SK-N-SH (cell line): Measurements from ENCODE around the gene LRCH3. TPM values are rescaled to one million over a fixed set of nuclear protein-coding genes. Genes with fewer than 3 reads are reported as not detected.
"Not testable (repeated sequence)": the region's sequence is repeated elsewhere in the genome, so short reads cannot be mapped to it uniquely, and the experiment has no call there.

Experiments
- CTCF ChIA-PET: fragments of 300-600, 350-600 bp; formaldehyde crosslinking; extraction: SDS; loops from one replicate; lab custom pipeline; 2021; lab: Yijun Ruan, JAX
- POLR2A ChIA-PET: fragments of 350-600 bp; sonication (Branson Sonifier 250); formaldehyde crosslinking; extraction: SDS; loops from one replicate; lab custom pipeline; 2020; ENCODE audit warnings: antibody characterized with exemption, inconsistent platforms; lab: Yijun Ruan, JAX
- DNase-seq: peaks from one replicate; pipeline ENCODE4 v3.0.0; 2012
- H2AFZ ChIP-seq: fragments of 200-600 bp; sonication (generic); 2 replicates; pipeline ENCODE4 v1.8.1; 2016; ENCODE audit warnings: antibody characterized with exemption, mild to moderate bottlenecking, low read depth
- H3F3A ChIP-seq: fragments of 200-600 bp; sonication (generic); replicated peaks from 2 replicates; pipeline ENCODE3; 2016; ENCODE audit warnings: antibody characterized with exemption, mild to moderate bottlenecking; ENCODE audit not compliant: insufficient read depth
- H3K27ac ChIP-seq, 2 experiments: fragments of 200-500 bp in 1 of 2; fragments of 200-600 bp in 1 of 2; sonication (Bioruptor generic) in 1 of 2; sonication (generic), shearing (Covaris generic) in 1 of 2; 2 replicates each; pipeline versions ENCODE4 v1.5.1 to v1.6.1; 2014 to 2016; ENCODE audit warnings: low read depth in 2 of 2, inconsistent platforms in 1 of 2, low read length in 1 of 2, mild to moderate bottlenecking in 1 of 2, mixed read lengths in 1 of 2
- H3K27me3 ChIP-seq: fragments of 200-600 bp; sonication (generic), shearing (Covaris generic); 2 replicates; pipeline ENCODE4 v1.6.1; 2016; ENCODE audit warnings: mixed run types; ENCODE audit not compliant: insufficient read depth
- H3K36me3 ChIP-seq, 2 experiments: fragments of 200-500 bp in 1 of 2; fragments of 200-600 bp in 1 of 2; sonication (Bioruptor generic) in 1 of 2; sonication (generic) in 1 of 2; replicated peaks in 1 of 2; 2 replicates each; pipeline versions ENCODE3 to v1.5.1; 2014 to 2016; ENCODE audit warnings: low read length in 1 of 2, mild to moderate bottlenecking in 1 of 2; ENCODE audit not compliant: insufficient read depth in 2 of 2, control insufficient read depth in 1 of 2
- H3K4me1 ChIP-seq, 2 experiments: fragments of 200-500 bp in 1 of 2; fragments of 200-600 bp in 1 of 2; sonication (Bioruptor generic) in 1 of 2; sonication (generic), shearing (Covaris generic) in 1 of 2; 2 replicates each; pipeline versions ENCODE4 v1.5.1 to v1.6.1; 2014 to 2016; ENCODE audit warnings: low read depth in 1 of 2, low read length in 1 of 2, mixed run types in 1 of 2; ENCODE audit not compliant: insufficient read depth in 2 of 2, control insufficient read depth in 1 of 2
- H3K4me2 ChIP-seq: fragments of 200-600 bp; sonication (generic), shearing (Covaris generic); 2 replicates; pipeline ENCODE4 v1.6.1; 2017; ENCODE audit warnings: mixed run types
- H3K4me3 ChIP-seq, 2 experiments: fragments of 200-500 bp in 1 of 2; fragments of 200-600 bp in 1 of 2; sonication (Bioruptor generic) in 1 of 2; sonication (generic), shearing (Covaris generic) in 1 of 2; 2 replicates each; pipeline versions ENCODE4 v1.5.1 to v1.8.1; 2014 to 2016; ENCODE audit warnings: low read depth in 2 of 2, inconsistent platforms in 1 of 2, low read length in 1 of 2, mild to moderate bottlenecking in 1 of 2, mixed read lengths in 1 of 2, moderate library complexity in 1 of 2
- H3K79me2 ChIP-seq: fragments of 200-600 bp; sonication (generic); 2 replicates; pipeline ENCODE4 v1.8.1; 2017; ENCODE audit warnings: mild to moderate bottlenecking; ENCODE audit not compliant: insufficient read depth
- H3K9ac ChIP-seq: fragments of 200-600 bp; sonication (generic); 2 replicates; pipeline ENCODE4 v1.6.1; 2017; ENCODE audit warnings: mixed run types
- H3K9me2 ChIP-seq: fragments of 200-600 bp; sonication (generic); 2 replicates; pipeline ENCODE4 v1.6.1; 2017; ENCODE audit warnings: mixed run types
- H3K9me3 ChIP-seq: fragments of 200-600 bp; sonication (generic); 2 replicates; pipeline ENCODE4 v1.6.1; 2017; ENCODE audit warnings: mixed run types, mild to moderate bottlenecking, moderate library complexity
- H4K20me1 ChIP-seq: fragments of 200-600 bp; sonication (generic); 2 replicates; pipeline ENCODE4 v1.6.1; 2017; ENCODE audit warnings: mild to moderate bottlenecking, mixed run types; ENCODE audit not compliant: insufficient read depth
- FOXJ3 ChIP-seq: sonication (generic); formaldehyde crosslinking; IDR thresholded peaks from 2 replicates; pipeline ENCODE4 v1.5.1; 2020; ENCODE audit warnings: mild to moderate bottlenecking, missing genetic modification reagents
- IRF3 ChIP-seq: fragments of 150-350 bp; IDR thresholded peaks from 2 replicates; pipeline ENCODE4 v1.6.1; 2016; ENCODE audit warnings: mild to moderate bottlenecking, low read depth, low read length
- MEF2A ChIP-seq: IDR thresholded peaks from 2 replicates; pipeline ENCODE4 v1.4.0; 2012; ENCODE audit warnings: low read depth, borderline replicate concordance
- NFIC ChIP-seq: IDR thresholded peaks from 2 replicates; pipeline ENCODE4 v1.4.0; 2012; ENCODE audit warnings: borderline replicate concordance
- PBX3 ChIP-seq: IDR thresholded peaks from 2 replicates; pipeline ENCODE4; 2012
- RFX5 ChIP-seq: IDR thresholded peaks from 2 replicates; pipeline ENCODE4 v1.6.1; 2012; ENCODE audit warnings: mild to moderate bottlenecking, improper control_type of control experiment, low read length
- TAF1 ChIP-seq: IDR thresholded peaks from 2 replicates; pipeline ENCODE4 v1.6.1; 2012; ENCODE audit warnings: low read depth, mild to moderate bottlenecking, low read length, moderate library complexity, borderline replicate concordance
- TCF12 ChIP-seq: IDR thresholded peaks from 2 replicates; pipeline ENCODE4 v1.4.0; 2012
- USF1 ChIP-seq: IDR thresholded peaks from 2 replicates; pipeline ENCODE4 v1.4.0; 2012; ENCODE audit warnings: low read depth, borderline replicate concordance
- WGBS: methylation state at CpG from one replicate; pipeline ENCODE4 v1.1.6; 2017; ENCODE audit warnings: low lambda C conversion rate; 5-methylcytosine and 5-hydroxymethylcytosine counted together
- polyA plus RNA-seq, 3 experiments: library from polyadenylated mRNA; depleted of rRNA; stranded (reverse); fragments of >200 nt; gene quantifications; 2 replicates each; pipeline ENCODE4 v1.2.3, GENCODE V29; 2012

LRCH3 gene
- polyA plus RNA-seq, 1 of the 3 experiments (the other 2 are of a cell fraction): 22.6 TPM

GRCh38 chr3:197882586-197882985 is 91.5 kb downstream of the LRCH3 start:
- Histone ChIP-seq H3K9ac (no peak overlapping the region), H3K4me2 (no peak overlapping the region), H3K27ac (no peak overlapping the region), H3K79me2 (no peaks in the 10 kb centered on the region), H3K27me3 (no peaks in the 10 kb centered on the region), H3K9me2 (no peaks in the 10 kb centered on the region), H3K9me3 (no peaks in the 10 kb centered on the region), H4K20me1 (no peaks in the 10 kb centered on the region), H3F3A (peaks cover 4% of the 10 kb centered on the region), H3K4me3 (no peak overlapping the region), H3K36me3 (peaks cover 48 to 58% of the 10 kb centered on the region in 2 experiments), H2AFZ (no peak overlapping the region), H3K4me1 (peaks cover 0 to 8% of the 10 kb centered on the region in 2 experiments; a peak in 1 of 4 replicates)
- no peak for TF ChIP-seq NFIC
- no peak for DNase-seq
- ChIA-PET CTCF (interaction anchor here (1.3 kb wide), 1 partner anchor 24 kb away, joined by 5 read pairs; no protein-coding TSS in a partner anchor), POLR2A (no interaction called here)
- WGBS: 89% methylated on average over 2 of the region's 2 CpGs

DNA sequence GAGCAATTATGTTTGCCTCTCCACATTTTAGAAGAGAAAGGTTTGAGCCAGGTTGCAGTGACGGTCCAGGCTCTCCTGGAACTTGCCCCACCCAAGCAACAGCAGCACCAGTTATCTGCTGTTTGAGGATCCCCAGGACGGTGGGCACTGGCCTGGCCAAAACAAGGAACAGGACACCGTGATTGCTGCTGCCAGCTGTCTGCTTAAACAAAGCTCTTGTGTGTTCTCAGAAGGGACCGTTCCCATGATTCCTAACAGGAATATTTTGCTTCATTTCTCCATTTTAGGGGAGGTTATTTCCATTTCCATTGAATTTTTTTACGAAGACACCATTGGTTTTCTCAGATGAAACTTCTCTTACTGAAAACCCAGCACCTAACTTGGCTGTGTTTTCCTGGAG is 92.5 kb downstream of the LRCH3 start:
- Histone ChIP-seq H3K79me2 (no peaks in the 10 kb centered on the region), H3K4me3 (no peak overlapping the region), H3K9ac (no peak overlapping the region), H2AFZ (no peak overlapping the region), H4K20me1 (no peaks in the 10 kb centered on the region), H3K9me2 (no peaks in the 10 kb centered on the region), H3K9me3 (no peaks in the 10 kb centered on the region), H3K27me3 (no peaks in the 10 kb centered on the region), H3K4me2 (no peak overlapping the region), H3K27ac (no peak overlapping the region), H3F3A (peaks cover 4% of the 10 kb centered on the region), H3K36me3 (peaks cover 42 to 50% of the 10 kb centered on the region in 2 experiments), H3K4me1 (peaks cover 0 to 8% of the 10 kb centered on the region in 2 experiments; a peak in 1 of 4 replicates)
- POLR2A ChIA-PET: no interaction called here
- DNase-seq: no peak
- TF ChIP-seq USF1: no peak
- no peak for TF ChIP-seq PBX3
- TF ChIP-seq IRF3: no peak
- no peak for TF ChIP-seq TCF12
- no peak for TF ChIP-seq FOXJ3
- no peak for TF ChIP-seq MEF2A
- no peak for TF ChIP-seq RFX5
- TF ChIP-seq TAF1: no peak
- CTCF ChIA-PET: no interaction called here
- 95% methylated on average over 5 of the region's 5 CpGs for WGBS

DNA sequence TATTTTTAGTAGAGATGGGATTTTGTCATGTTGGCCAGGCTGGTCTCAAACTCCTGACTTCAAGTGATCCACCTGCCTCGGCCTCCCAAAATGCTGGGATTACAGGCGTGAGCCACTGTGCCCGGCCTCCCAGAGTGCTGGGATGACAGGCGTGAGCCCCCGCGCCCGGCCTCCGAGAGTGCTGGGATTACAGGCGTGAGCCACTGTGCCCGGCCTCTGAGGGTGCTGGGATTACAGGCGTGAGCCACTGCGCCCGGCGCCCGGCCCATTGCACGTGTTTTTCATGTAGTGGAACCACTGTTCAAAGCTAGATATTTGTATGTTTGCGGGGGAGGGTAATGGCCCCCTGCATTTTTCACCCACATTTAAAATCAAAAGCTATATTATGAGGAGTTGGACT is 93.3 kb downstream of the LRCH3 start:
- CTCF ChIA-PET, H3K27me3 ChIP-seq, H4K20me1 ChIP-seq, H3K79me2 ChIP-seq, H3F3A ChIP-seq, H3K4me3 ChIP-seq, DNase-seq, H3K9me3 ChIP-seq, H3K9me2 ChIP-seq, H3K4me2 ChIP-seq, H3K9ac ChIP-seq, H3K4me1 ChIP-seq, H3K27ac ChIP-seq, POLR2A ChIA-PET, H2AFZ ChIP-seq: not testable (repeated sequence)
- peaks cover 35 to 45% of the 10 kb centered on the region in 2 experiments for H3K36me3 ChIP-seq
- WGBS: 94% methylated on average over 5 of the region's 17 CpGs

DNA sequence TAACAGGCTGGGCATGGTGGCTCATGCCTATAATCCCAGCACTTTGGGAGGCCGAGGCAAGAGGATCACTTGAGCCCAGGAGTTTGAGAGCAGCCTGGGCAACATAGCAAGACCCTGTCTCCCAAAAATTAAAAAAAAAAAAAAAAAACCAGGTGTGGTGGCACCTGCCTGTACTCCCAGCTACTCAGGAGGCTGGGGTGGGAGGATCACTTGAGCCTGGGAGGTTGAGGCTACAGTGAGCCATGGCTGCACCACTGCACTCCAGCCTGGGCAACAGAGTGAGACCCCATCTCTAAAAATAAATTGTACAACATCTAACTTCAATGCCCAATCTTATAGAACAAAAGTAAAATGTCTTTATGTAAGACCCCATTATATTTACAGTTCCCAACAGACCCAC is 95.0 kb downstream of the LRCH3 start:
- not testable (repeated sequence) for H4K20me1 ChIP-seq, H3K79me2 ChIP-seq, H3K27ac ChIP-seq, DNase-seq, H3F3A ChIP-seq, H3K9me2 ChIP-seq, H3K9ac ChIP-seq, H3K4me1 ChIP-seq, H2AFZ ChIP-seq, H3K27me3 ChIP-seq, H3K4me2 ChIP-seq, H3K4me3 ChIP-seq, H3K9me3 ChIP-seq
- WGBS: 92% methylated on average over 1 of the region's 1 CpG
- H3K36me3 ChIP-seq: peaks cover 28 to 36% of the 10 kb centered on the region in 2 experiments
- ChIA-PET CTCF (interaction anchor here (1.0 to 1.6 kb wide), 3 partner anchors 10 to 57 kb away, joined by 3 to 5 read pairs (median 3); no protein-coding TSS in a partner anchor), POLR2A (interaction anchor here (0.6 kb wide), 1 partner anchor 419 kb away, joined by 4 read pairs; no protein-coding TSS in a partner anchor)
